HK-2 (cell line): Measurements from ENCODE around the gene TLE3.

Experiments
- DNase-seq: peaks from one replicate; pipeline ENCODE4 v3.0.0-alpha.2; 2018; ENCODE audit not compliant: unreplicated experiment

TLE3 gene

GRCh38 chr15:70048578-70049514 is 48.9 kb downstream of the TLE3 start:
- DNase-seq, result no peak

GRCh38 chr15:70048198-70048565 is 49.5 kb downstream of the TLE3 start:
- DNase-seq, result no peak

- no peak for DNase-seq
Measured at GRCh38 chr15:70047386-70048197, 50.1 kb downstream of the TLE3 start.

GRCh38 chr15:70046679-70047369 is 50.9 kb downstream of the TLE3 start:
- no peak for DNase-seq

GRCh38 chr15:70045045-70045444 is 52.7 kb downstream of the TLE3 start:
- no peak for DNase-seq

- DNase-seq, result no peak
Measured at GRCh38 chr15:70044168-70044567, 53.5 kb downstream of the TLE3 start.

GRCh38 chr15:70043590-70043989 is 54.1 kb downstream of the TLE3 start:
- no peak for DNase-seq

- DNase-seq, result no peak
Measured at GRCh38 chr15:70042553-70043214, 55.0 kb downstream of the TLE3 start.

- no peak for DNase-seq
Measured at GRCh38 chr15:70039917-70040316, 57.8 kb downstream of the TLE3 start.

GRCh38 chr15:70038730-70039392 is 58.9 kb downstream of the TLE3 start:
- DNase-seq, result no peak

GRCh38 chr15:70037292-70037640 is 60.5 kb downstream of the TLE3 start:
- DNase-seq, result no peak

GRCh38 chr15:70036585-70037291 is 61.0 kb downstream of the TLE3 start:
- no peak for DNase-seq

- no peak for DNase-seq
Measured at GRCh38 chr15:70035719-70036077, 62.0 kb downstream of the TLE3 start.

GRCh38 chr15:70035051-70035718 is 62.5 kb downstream of the TLE3 start:
- no peak for DNase-seq

GRCh38 chr15:70034596-70034995 is 63.1 kb downstream of the TLE3 start:
- no peak for DNase-seq

- no peak for DNase-seq
Measured at GRCh38 chr15:70034141-70034540, 63.6 kb downstream of the TLE3 start.

GRCh38 chr15:70033529-70034140 is 64.1 kb downstream of the TLE3 start:
- DNase-seq, result no peak

- no peak for DNase-seq
Measured at GRCh38 chr15:70033109-70033508, 64.6 kb downstream of the TLE3 start.

GRCh38 chr15:70032509-70032908 is 65.2 kb downstream of the TLE3 start:
- DNase-seq, result no peak

- DNase-seq, result no peak
Measured at GRCh38 chr15:70031713-70032112, 66.0 kb downstream of the TLE3 start.
